Lung (tissue), 12 donors: ENCODE measurements around the gene RAB12. TPM values are rescaled to one million over a fixed set of nuclear protein-coding genes. Genes with fewer than 3 reads are reported as not detected.

ENCODE experiments used
- ATAC-seq: fragments of 200-7000 bp; cut with Tn5 transposase; one replicate; pipeline ENCODE4 v1.9.1; 2020; ENCODE audit warnings: moderate number of reproducible peaks; ENCODE audit not compliant: insufficient read depth, low FRiP score
- DNase-seq, 3 donors: peaks; one replicate each; pipeline ENCODE4 v3.0.0-alpha.2; 2013 to 2017
- H3K27ac ChIP-seq, 2 donors: one replicate each; pipeline ENCODE4 v1.5.1; 2013; ENCODE audit warnings: mild to moderate bottlenecking in 2 of 2, moderate library complexity in 2 of 2, control low read depth in 1 of 2, inconsistent platforms in 1 of 2, low read depth in 1 of 2, low read length in 1 of 2
- H3K27me3 ChIP-seq, 3 donors: one replicate each; pipeline ENCODE4 v1.5.1; 2013; ENCODE audit warnings: low read length in 2 of 3; ENCODE audit not compliant: control insufficient read depth in 3 of 3, insufficient read depth in 3 of 3
- H3K36me3 ChIP-seq, 4 donors: one replicate each; pipeline ENCODE4 v1.5.1; 2013; ENCODE audit warnings: low read length in 4 of 4, mild to moderate bottlenecking in 1 of 4, moderate library complexity in 1 of 4; ENCODE audit not compliant: control insufficient read depth in 4 of 4, insufficient read depth in 4 of 4
- H3K4me1 ChIP-seq, 5 donors: one replicate each; pipeline ENCODE4 v1.5.1; 2013; ENCODE audit warnings: low read length in 5 of 5, mild to moderate bottlenecking in 2 of 5, moderate library complexity in 1 of 5; ENCODE audit not compliant: control insufficient read depth in 5 of 5, insufficient read depth in 5 of 5
- H3K4me3 ChIP-seq: one replicate; pipeline ENCODE4 v1.5.1; 2013; ENCODE audit warnings: mild to moderate bottlenecking, control low read depth, moderate library complexity
- H3K9ac ChIP-seq, 2 donors: one replicate each; pipeline ENCODE4 v1.5.1; 2013; ENCODE audit warnings: low read length in 2 of 2, control low read depth in 1 of 2; ENCODE audit not compliant: insufficient read depth in 1 of 2
- H3K9me3 ChIP-seq, 4 donors: one replicate each; pipeline ENCODE4 v1.5.1; 2013; ENCODE audit warnings: low read length in 3 of 4, mild to moderate bottlenecking in 1 of 4, moderate library complexity in 1 of 4; ENCODE audit not compliant: control insufficient read depth in 4 of 4, insufficient read depth in 3 of 4
- CTCF ChIP-seq: IDR thresholded peaks from 2 replicates; pipeline ENCODE4 v1.5.1; 2012; ENCODE audit warnings: mild to moderate bottlenecking; ENCODE audit errors: control extremely low read depth, extremely low read depth
- WGBS, 2 donors: extraction: QIAGEN DNeasy Blood & Tissue Kit; methylation state at CpG; one replicate each; pipeline ENCODE4 v1.1.7; 2013; 5-methylcytosine and 5-hydroxymethylcytosine counted together
- polyA plus RNA-seq, 2 donors: library from polyadenylated mRNA; stranded (reverse); fragments of 200-250 nt; gene quantifications; one replicate each; pipeline ENCODE4 v1.2.1, GENCODE V29; 2013
- total RNA-seq, 2 donors: library from RNA; depleted of rRNA in 1 of 2; stranded (reverse); fragments of >200 nt in 1 of 2; gene quantifications; one replicate each; pipeline ENCODE4 v1.2.1, GENCODE V29; 2014 to 2021
- donor health status: control.
- donor health status: control.
- donor health status: Bipolar disorder and iron deficiency.
- donor health status: healthy.
- donor health status: DM: yes; HTN: yes; CAD: no.

The RAB12 gene
- total and polyA plus RNA-seq, 4 donors: 26.7 to 74.5 (median 39.2) TPM

- H3K4me3 ChIP-seq: no peak overlapping the region
- peaks cover 0 to 9% (median 0%) of the 10 kb centered on the region in 5 donors for H3K4me1 ChIP-seq
- no peaks in the 10 kb centered on the region for H3K36me3 ChIP-seq
- peaks cover 0 to 2% (median 0%) of the 10 kb centered on the region in 4 donors for H3K9me3 ChIP-seq
- no peak overlapping the region for H3K27ac ChIP-seq
- H3K27me3 ChIP-seq: no peaks in the 10 kb centered on the region
- DNase-seq (peak; percentile 60 to 64 (median 63)), ATAC-seq (no peak)
- no peak overlapping the region for H3K9ac ChIP-seq
- 55 to 71% methylated on average over 14 of the region's 14 CpGs for WGBS, 2 donors
- no peak for TF ChIP-seq CTCF
These were observed 48.7 kb downstream of the RAB12 start for GRCh38 chr18:8657873-8658470.

GRCh38 chr18:8658858-8659485 lies 49.7 kb downstream of the RAB12 start:
- peaks cover 0 to 2% (median 0%) of the 10 kb centered on the region in 4 donors for H3K9me3 ChIP-seq
- no peak overlapping the region for H3K9ac ChIP-seq
- H3K27me3 ChIP-seq: no peaks in the 10 kb centered on the region
- H3K27ac ChIP-seq: no peak overlapping the region
- ATAC-seq (no peak), DNase-seq (no peak)
- WGBS, 2 donors: 93 to 94% methylated on average over 31 of the region's 31 CpGs
- H3K36me3 ChIP-seq: no peaks in the 10 kb centered on the region
- H3K4me3 ChIP-seq: no peak overlapping the region
- H3K4me1 ChIP-seq: peaks cover 0 to 9% (median 0%) of the 10 kb centered on the region in 5 donors
- no peak for TF ChIP-seq CTCF

- Histone ChIP-seq H3K4me3 (no peak overlapping the region), H3K4me1 (peaks cover 0 to 9% (median 0%) of the 10 kb centered on the region in 5 donors), H3K27me3 (no peaks in the 10 kb centered on the region), H3K36me3 (no peaks in the 10 kb centered on the region), H3K9ac (no peak overlapping the region), H3K9me3 (peaks cover 0 to 2% (median 0%) of the 10 kb centered on the region in 4 donors), H3K27ac (no peak overlapping the region)
- WGBS, 2 donors: 88 to 94% methylated on average over 36 of the region's 36 CpGs
- no peak for ATAC-seq
- TF ChIP-seq CTCF: no peak
- no peak for DNase-seq
These were observed 50.5 kb downstream of the RAB12 start for GRCh38 chr18:8659609-8660242.
